Esophagus squamous epithelium (tissue), 5 donors: ENCODE data around the gene CATSPERB. TPM values are rescaled to one million over a fixed set of nuclear protein-coding genes. Genes with fewer than 3 reads are reported as not detected.

Source experiments
- DNase-seq: peaks from one replicate; lab custom pipeline; 2025; lab: John Stamatoyannopoulos, UW
- H3K27ac ChIP-seq, 4 donors: fragments of 200-600 bp; sonication (generic); one replicate each; pipeline ENCODE4 v1.5.1; 2016 to 2019; ENCODE audit warnings: mild to moderate bottlenecking in 1 of 4
- H3K27me3 ChIP-seq, 4 donors: fragments of 200-600 bp; sonication (generic); 1 replicate in 3 of 4; 2 replicates in 1 of 4; pipeline versions ENCODE4 v1.5.1 to v1.6.0; 2017 to 2021; ENCODE audit warnings: antibody characterized with exemption in 1 of 4
- H3K36me3 ChIP-seq, 3 donors: fragments of 200-600 bp; sonication (generic); one replicate each; pipeline ENCODE4 v1.5.1; 2016 to 2019
- H3K4me1 ChIP-seq, 3 donors: fragments of 200-600 bp; sonication (generic); one replicate each; pipeline ENCODE4 v1.5.1; 2017 to 2019
- H3K4me3 ChIP-seq, 4 donors: fragments of 200-600 bp; sonication (generic); 1 replicate in 3 of 4; 2 replicates in 1 of 4; pipeline ENCODE4 v1.5.1; 2016 to 2019; ENCODE audit warnings: mild to moderate bottlenecking in 2 of 4, moderate library complexity in 1 of 4
- H3K9me3 ChIP-seq, 3 donors: fragments of 200-600 bp; sonication (generic); one replicate each; pipeline ENCODE4 v1.5.1; 2016 to 2019
- CTCF ChIP-seq, 6 experiments: fragments of 450-650 bp in 4 of 6; fragments of 200-600 bp in 2 of 6; sonication (generic) in 2 of 6; IDR thresholded peaks; one replicate each; pipeline ENCODE4 v1.5.1; 2016 to 2019; ENCODE audit warnings: antibody characterized with exemption in 6 of 6, mild to moderate bottlenecking in 4 of 6, moderate library complexity in 4 of 6
- POLR2A ChIP-seq, 4 donors: fragments of 450-650 bp; IDR thresholded peaks; one replicate each; pipeline ENCODE4 v1.6.1; 2017; ENCODE audit warnings: antibody characterized with exemption in 4 of 4, mild to moderate bottlenecking in 4 of 4, moderate library complexity in 3 of 4
- WGBS, 2 donors: methylation state at CpG; one replicate each; pipeline ENCODE4 v1.1.5; 2018; 5-methylcytosine and 5-hydroxymethylcytosine counted together
- intact Hi-C: fragments of 100-400 bp; cut with DNase I; formaldehyde crosslinking; loops from one replicate; pipeline ENCODE4 v1.15.0; 2022
- total RNA-seq, 4 donors: library from RNA; depleted of rRNA; stranded (reverse); fragments of >200 nt; gene quantifications; one replicate each; pipeline ENCODE4 v1.1.0, GENCODE V29; 2016
- donor health status: DM: yes; HTN: yes; CAD: no.

The CATSPERB gene
- 1 to 10 TPM in 2 of 4 donors, under 1 TPM in 2; 0.82 to 1.6 (median 0.99) TPM for total RNA-seq

- Histone ChIP-seq H3K36me3 (no peaks in the 10 kb centered on the region), H3K27me3 (peaks cover 0 to 7% (median 0%) of the 10 kb centered on the region in 4 donors), H3K9me3 (no peaks in the 10 kb centered on the region), H3K4me1 (peaks cover 0 to 3% (median 0%) of the 10 kb centered on the region in 3 donors), H3K27ac (no peak within 1 kb of the TSS), H3K4me3 (no peak within 1 kb of the TSS)
- DNase-seq = no peak
- 86 to 90% methylated on average over 2 of the region's 2 CpGs for WGBS, 2 donors
- intact Hi-C loops = no loop called here
- TF ChIP-seq POLR2A (IDR thresholded peaks at IDR 0.05) = no peak
- no peak for TF ChIP-seq CTCF (IDR thresholded peaks at IDR 0.05)
These were observed at the start of gene CATSPERB for GRCh38 chr14:91731986-91732385. Gene CATSPERB, minus strand, starts transcription at chr14:91732086. Its CDS starts 2,607 bp downstream, at chr14:91729479.

- Histone ChIP-seq H3K27ac (no peak overlapping the region), H3K36me3 (peaks cover 0 to 37% (median 0%) of the 10 kb centered on the region in 3 donors), H3K27me3 (no peaks in the 10 kb centered on the region), H3K4me1 (no peaks in the 10 kb centered on the region), H3K9me3 (no peaks in the 10 kb centered on the region), H3K4me3 (no peak overlapping the region)
- intact Hi-C loops = no loop called here
- 44 to 69% methylated on average over 3 of the region's 3 CpGs for WGBS, 2 donors
- TF ChIP-seq CTCF (IDR thresholded peaks at IDR 0.05) (no peak), POLR2A (IDR thresholded peaks at IDR 0.05) (no peak)
- no peak for DNase-seq
These were observed 48.6 kb upstream of the CATSPERB start for GRCh38 chr14:91780452-91780851.

GRCh38 chr14:91778217-91778616, 46.3 kb upstream of the CATSPERB start:
- Histone ChIP-seq H3K27me3 (no peaks in the 10 kb centered on the region), H3K9me3 (no peaks in the 10 kb centered on the region)
- intact Hi-C loops = no loop called here

GRCh38 chr14:91774140-91775096, 42.5 kb upstream of the CATSPERB start:
- 84 to 88% methylated on average over 5 of the region's 5 CpGs for WGBS, 2 donors
- Histone ChIP-seq H3K4me3 (no peak overlapping the region), H3K27me3 (no peaks in the 10 kb centered on the region), H3K27ac (no peak overlapping the region), H3K36me3 (no peaks in the 10 kb centered on the region), H3K4me1 (no peaks in the 10 kb centered on the region), H3K9me3 (no peaks in the 10 kb centered on the region)
- intact Hi-C loops = no loop called here
- TF ChIP-seq POLR2A (IDR thresholded peaks at IDR 0.05) (no peak), CTCF (IDR thresholded peaks at IDR 0.05) (no peak)
- DNase-seq = no peak

More at GRCh38 chr14:91778217-91778616, 46.3 kb upstream of the CATSPERB start:
- no peak overlapping the region for H3K4me3 ChIP-seq
- TF ChIP-seq CTCF (IDR thresholded peaks at IDR 0.05) (no peak), POLR2A (IDR thresholded peaks at IDR 0.05) (no peak)
- 93 to 98% methylated on average over 2 of the region's 2 CpGs for WGBS, 2 donors
- peaks cover 0 to 25% (median 0%) of the 10 kb centered on the region in 3 donors for H3K36me3 ChIP-seq
- H3K27ac ChIP-seq = no peak overlapping the region
- H3K4me1 ChIP-seq = no peaks in the 10 kb centered on the region
- no peak for DNase-seq

GRCh38 chr14:91770185-91770584, 38.3 kb upstream of the CATSPERB start:
- intact Hi-C loops = no loop called here
- DNase-seq = no peak

More at GRCh38 chr14:91770185-91770584, 38.3 kb upstream of the CATSPERB start:
- Histone ChIP-seq H3K4me3 (no peak overlapping the region), H3K9me3 (no peaks in the 10 kb centered on the region), H3K27me3 (no peaks in the 10 kb centered on the region), H3K27ac (no peak overlapping the region), H3K4me1 (no peaks in the 10 kb centered on the region), H3K36me3 (no peaks in the 10 kb centered on the region)
- 69 to 80% methylated on average over 2 of the region's 2 CpGs for WGBS, 2 donors
- TF ChIP-seq CTCF (IDR thresholded peaks at IDR 0.05) = no peak
- no peak for TF ChIP-seq POLR2A (IDR thresholded peaks at IDR 0.05)
